Ishikawa (cell line): ENCODE measurements around the gene SLC41A3.

Experiments
- CEBPB ChIP-seq: IDR thresholded peaks from 2 replicates; pipeline ENCODE4 v1.6.1; 2012
- CREB1 ChIP-seq: IDR thresholded peaks from 2 replicates; pipeline ENCODE4 v1.6.1; 2012; ENCODE audit warnings: low read depth
- EGR1 ChIP-seq: IDR thresholded peaks from 2 replicates; pipeline ENCODE4 v1.6.1; 2012
- EP300 ChIP-seq: IDR thresholded peaks from 2 replicates; pipeline ENCODE4 v1.6.1; 2012; ENCODE audit warnings: borderline replicate concordance
- FOXM1 ChIP-seq: IDR thresholded peaks from 2 replicates; pipeline ENCODE4 v1.6.1; 2012; ENCODE audit warnings: low read depth, borderline replicate concordance
- NFIC ChIP-seq: IDR thresholded peaks from 2 replicates; pipeline ENCODE4 v1.6.1; 2012
- RAD21 ChIP-seq: IDR thresholded peaks from 2 replicates; pipeline ENCODE4 v1.6.1; 2012; ENCODE audit warnings: low read depth
- TAF1 ChIP-seq: IDR thresholded peaks from 2 replicates; pipeline ENCODE4 v1.6.1; 2012; ENCODE audit warnings: low read depth, mild to moderate bottlenecking
- TCF12 ChIP-seq: IDR thresholded peaks from 2 replicates; pipeline ENCODE4 v1.6.1; 2012; ENCODE audit warnings: low read depth
- TEAD4 ChIP-seq: IDR thresholded peaks from 2 replicates; pipeline ENCODE4 v1.6.1; 2012
- YY1 ChIP-seq: IDR thresholded peaks from 2 replicates; pipeline ENCODE4 v1.6.1; 2012; ENCODE audit warnings: low read depth
- ZBTB7A ChIP-seq: IDR thresholded peaks from 2 replicates; pipeline ENCODE4 v1.6.1; 2012; ENCODE audit warnings: low read depth
- TF ChIP-seq, protein P1 (sequence below): IDR thresholded peaks from 2 replicates; pipeline ENCODE4 v1.6.1; 2012
- TF ChIP-seq, protein P2 (sequence below): IDR thresholded peaks from 2 replicates; pipeline ENCODE4 v1.6.1; 2012; ENCODE audit warnings: low read depth, mild to moderate bottlenecking
- TF ChIP-seq, protein P3 (sequence below): IDR thresholded peaks from 2 replicates; pipeline ENCODE4 v1.6.1; 2012

The SLC41A3 gene

DNA sequence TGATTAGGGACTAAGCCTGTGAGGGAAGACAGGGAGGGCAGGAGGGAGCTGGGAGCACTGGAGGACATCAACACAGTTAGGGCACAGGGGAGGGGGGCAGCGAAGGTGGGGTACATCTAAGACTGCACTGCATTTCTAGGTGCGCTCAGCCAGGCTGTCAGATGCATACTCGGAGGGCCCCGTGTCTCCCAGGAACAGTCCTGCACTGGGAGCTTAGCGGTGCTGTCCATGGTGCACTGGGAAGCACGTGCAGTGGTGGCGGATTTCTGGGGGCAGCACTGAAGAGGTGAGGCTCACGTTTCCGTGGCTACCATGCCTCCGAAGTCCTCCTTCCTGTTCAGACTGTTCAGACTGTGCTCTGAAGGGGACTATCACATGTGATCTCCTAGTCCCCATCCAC lies 60.5 kb downstream of the SLC41A3 start:
- TF ChIP-seq CEBPB (no peak), FOXM1 (no peak), NFIC (no peak), YY1 (no peak)
- TF ChIP-seq, protein P1, sequence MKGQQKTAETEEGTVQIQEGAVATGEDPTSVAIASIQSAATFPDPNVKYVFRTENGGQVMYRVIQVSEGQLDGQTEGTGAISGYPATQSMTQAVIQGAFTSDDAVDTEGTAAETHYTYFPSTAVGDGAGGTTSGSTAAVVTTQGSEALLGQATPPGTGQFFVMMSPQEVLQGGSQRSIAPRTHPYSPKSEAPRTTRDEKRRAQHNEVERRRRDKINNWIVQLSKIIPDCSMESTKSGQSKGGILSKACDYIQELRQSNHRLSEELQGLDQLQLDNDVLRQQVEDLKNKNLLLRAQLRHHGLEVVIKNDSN = no peak
- TF ChIP-seq, protein P2, sequence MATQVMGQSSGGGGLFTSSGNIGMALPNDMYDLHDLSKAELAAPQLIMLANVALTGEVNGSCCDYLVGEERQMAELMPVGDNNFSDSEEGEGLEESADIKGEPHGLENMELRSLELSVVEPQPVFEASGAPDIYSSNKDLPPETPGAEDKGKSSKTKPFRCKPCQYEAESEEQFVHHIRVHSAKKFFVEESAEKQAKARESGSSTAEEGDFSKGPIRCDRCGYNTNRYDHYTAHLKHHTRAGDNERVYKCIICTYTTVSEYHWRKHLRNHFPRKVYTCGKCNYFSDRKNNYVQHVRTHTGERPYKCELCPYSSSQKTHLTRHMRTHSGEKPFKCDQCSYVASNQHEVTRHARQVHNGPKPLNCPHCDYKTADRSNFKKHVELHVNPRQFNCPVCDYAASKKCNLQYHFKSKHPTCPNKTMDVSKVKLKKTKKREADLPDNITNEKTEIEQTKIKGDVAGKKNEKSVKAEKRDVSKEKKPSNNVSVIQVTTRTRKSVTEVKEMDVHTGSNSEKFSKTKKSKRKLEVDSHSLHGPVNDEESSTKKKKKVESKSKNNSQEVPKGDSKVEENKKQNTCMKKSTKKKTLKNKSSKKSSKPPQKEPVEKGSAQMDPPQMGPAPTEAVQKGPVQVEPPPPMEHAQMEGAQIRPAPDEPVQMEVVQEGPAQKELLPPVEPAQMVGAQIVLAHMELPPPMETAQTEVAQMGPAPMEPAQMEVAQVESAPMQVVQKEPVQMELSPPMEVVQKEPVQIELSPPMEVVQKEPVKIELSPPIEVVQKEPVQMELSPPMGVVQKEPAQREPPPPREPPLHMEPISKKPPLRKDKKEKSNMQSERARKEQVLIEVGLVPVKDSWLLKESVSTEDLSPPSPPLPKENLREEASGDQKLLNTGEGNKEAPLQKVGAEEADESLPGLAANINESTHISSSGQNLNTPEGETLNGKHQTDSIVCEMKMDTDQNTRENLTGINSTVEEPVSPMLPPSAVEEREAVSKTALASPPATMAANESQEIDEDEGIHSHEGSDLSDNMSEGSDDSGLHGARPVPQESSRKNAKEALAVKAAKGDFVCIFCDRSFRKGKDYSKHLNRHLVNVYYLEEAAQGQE = peak; percentile 75

DNA sequence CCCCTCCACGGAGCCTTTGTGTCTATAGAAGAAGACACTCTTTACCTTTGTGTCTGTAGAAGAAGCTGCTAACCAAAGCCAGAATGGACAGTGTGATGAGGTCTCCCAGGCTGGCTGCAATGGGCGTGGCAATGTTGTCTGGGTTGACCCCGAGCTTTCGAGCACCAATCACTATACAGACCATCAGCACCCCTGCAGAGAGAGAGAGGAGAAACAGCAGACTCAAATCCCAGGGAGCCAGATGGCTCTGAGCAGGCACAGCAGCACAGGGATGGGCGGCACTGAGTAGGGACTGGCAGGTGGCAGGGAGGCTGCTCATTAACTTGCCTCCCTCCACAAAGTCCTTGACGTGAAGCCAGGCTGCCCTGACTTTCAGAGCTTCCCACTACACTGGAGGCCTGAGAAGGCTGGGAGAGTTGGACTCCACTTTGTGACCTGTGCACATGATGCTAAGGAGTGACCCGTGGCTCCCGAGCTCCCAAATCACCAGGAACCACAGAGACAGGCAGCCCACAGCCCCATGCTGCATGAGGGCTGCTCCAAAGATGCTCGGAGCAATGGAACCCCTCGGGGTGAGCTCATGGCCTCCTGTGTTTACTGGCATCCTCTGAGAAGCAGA lies 61.1 kb downstream of the SLC41A3 start:
- no peak for TF ChIP-seq YY1
- no peak for TF ChIP-seq EGR1
- TF ChIP-seq TCF12 = no peak
- TF ChIP-seq NFIC = no peak
- no peak for TF ChIP-seq RAD21
- TF ChIP-seq, protein P3, sequence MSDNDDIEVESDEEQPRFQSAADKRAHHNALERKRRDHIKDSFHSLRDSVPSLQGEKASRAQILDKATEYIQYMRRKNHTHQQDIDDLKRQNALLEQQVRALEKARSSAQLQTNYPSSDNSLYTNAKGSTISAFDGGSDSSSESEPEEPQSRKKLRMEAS = no peak

DNA sequence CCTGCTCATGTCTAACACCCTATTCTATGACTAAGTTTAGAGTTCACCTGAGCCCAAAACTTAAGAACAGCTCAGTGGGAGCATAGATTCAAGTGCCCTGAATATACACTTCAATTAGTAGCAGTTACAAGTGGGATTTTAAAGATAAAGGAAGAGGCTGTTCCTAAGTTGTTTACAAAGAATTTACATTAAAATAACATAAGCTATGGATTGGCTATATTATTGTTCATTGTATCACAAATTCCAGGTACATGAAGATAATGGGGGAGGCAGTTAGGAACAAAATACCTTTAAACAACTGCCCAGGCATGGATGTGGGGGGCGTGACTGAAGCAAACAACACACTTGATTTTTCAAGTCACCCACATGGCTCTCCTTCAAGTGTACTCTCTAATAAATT lies 62.2 kb downstream of the SLC41A3 start:
- TF ChIP-seq TCF12 (no peak), EGR1 (no peak), NFIC (no peak), ZBTB7A (no peak), CEBPB (no peak), CREB1 (no peak), TAF1 (no peak), TEAD4 (no peak), EP300 (no peak), RAD21 (no peak), FOXM1 (no peak)
- TF ChIP-seq, protein P2 = no peak
- TF ChIP-seq, protein P3 = no peak

DNA sequence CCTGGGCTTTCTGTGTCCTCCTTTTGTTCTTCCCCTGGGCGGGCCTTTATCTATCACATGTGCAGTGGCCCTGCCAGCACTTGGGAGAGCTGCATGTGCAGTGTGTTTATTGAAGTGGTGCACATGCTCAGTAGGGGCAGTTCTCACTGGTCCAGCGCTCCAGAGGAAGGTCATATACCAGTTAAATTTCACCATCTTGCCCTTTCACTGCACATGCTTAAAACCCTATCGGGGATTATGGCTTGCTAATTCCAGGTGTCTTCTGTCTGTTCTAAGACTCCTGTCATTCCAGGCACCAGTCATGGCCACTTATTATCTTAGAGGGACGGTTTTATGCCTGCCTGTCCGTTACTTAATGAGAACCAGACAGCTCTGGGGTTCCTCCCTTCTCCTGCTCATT lies 62.7 kb downstream of the SLC41A3 start:
- TF ChIP-seq, protein P2 = peak; percentile 34; the same call in 1 of the 2 replicates
- no peak for TF ChIP-seq TCF12

DNA sequence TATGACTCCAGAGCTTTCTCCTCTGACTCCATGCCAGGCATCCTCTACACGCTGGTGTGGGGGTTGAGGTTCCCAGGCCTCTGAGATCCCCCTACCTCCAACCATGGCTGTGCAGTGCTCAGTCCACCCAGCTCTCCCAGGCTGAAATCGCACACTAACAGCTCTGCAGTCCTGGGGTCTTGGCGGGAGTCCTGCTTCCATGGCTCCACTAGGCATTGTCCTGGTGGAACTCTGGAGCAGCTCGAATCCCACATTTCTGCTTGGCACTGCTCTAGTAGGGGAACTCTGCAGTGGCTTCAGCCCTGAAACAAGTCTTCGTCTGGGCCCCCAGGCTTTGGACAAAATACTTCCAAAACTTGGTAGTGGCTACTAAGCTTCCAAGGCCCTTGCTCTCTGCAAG lies 64.2 kb downstream of the SLC41A3 start:
- TF ChIP-seq YY1 = no peak
- TF ChIP-seq, protein P2 = no peak
- TF ChIP-seq, protein P3 = no peak
